Kidney (tissue), 14 donors: ENCODE results near the gene LAMC1. TPM values are rescaled to one million over a fixed set of nuclear protein-coding genes. Genes with fewer than 3 reads are reported as not detected.

Experiments
- DNase-seq, 5 donors: peaks; one replicate each; pipeline ENCODE4 v3.0.0-alpha.2; 2013 to 2020
- FAIRE-seq: peaks from 2 replicates; lab custom pipeline; 2012; peaks lifted over from hg19 to GRCh38; lab: Jason Lieb, UNC
- H3K27ac ChIP-seq, 2 donors: one replicate each; pipeline ENCODE4 v1.7.0; 2013; ENCODE audit warnings: low read depth in 2 of 2, low read length in 2 of 2, inconsistent platforms in 1 of 2
- H3K27me3 ChIP-seq: one replicate; pipeline ENCODE4 v1.7.1; 2013; ENCODE audit warnings: low read length, inconsistent platforms; ENCODE audit not compliant: control insufficient read depth, insufficient read depth
- H3K36me3 ChIP-seq, 3 donors: one replicate each; pipeline versions ENCODE4 v1.7.0 to v1.7.1; 2013; ENCODE audit warnings: low read length in 3 of 3, control low read depth in 1 of 3, inconsistent platforms in 1 of 3; ENCODE audit not compliant: insufficient read depth in 3 of 3, control insufficient read depth in 2 of 3
- H3K4me1 ChIP-seq, 3 donors: one replicate each; pipeline versions ENCODE4 v1.7.0 to v1.7.1; 2013; ENCODE audit warnings: low read length in 3 of 3, inconsistent platforms in 1 of 3, low read depth in 1 of 3; ENCODE audit not compliant: control insufficient read depth in 2 of 3, insufficient read depth in 2 of 3
- H3K4me3 ChIP-seq, 3 donors: one replicate each; pipeline versions ENCODE4 v1.7.0 to v1.8.1; 2013; ENCODE audit warnings: low read length in 3 of 3, control low read depth in 1 of 3, inconsistent platforms in 1 of 3
- H3K9ac ChIP-seq, 3 donors: one replicate each; pipeline versions ENCODE4 v1.7.0 to v1.7.1; 2013; ENCODE audit warnings: low read length in 3 of 3, control low read depth in 1 of 3, inconsistent platforms in 1 of 3
- H3K9me3 ChIP-seq, 3 donors: one replicate each; pipeline versions ENCODE4 v1.7.0 to v1.7.1; 2013; ENCODE audit warnings: low read length in 3 of 3, control low read depth in 1 of 3, inconsistent platforms in 1 of 3; ENCODE audit not compliant: control insufficient read depth in 2 of 3, insufficient read depth in 1 of 3
- intact Hi-C: fragments of 100-400 bp; cut with DNase I; formaldehyde crosslinking; loops from one replicate; pipeline ENCODE4 v1.11.1; 2022
- polyA plus RNA-seq: library from polyadenylated mRNA; stranded (reverse); fragments of 350-450 nt; fragmentation: Illumina TruSeq; extraction: RNeasy Lipid Tissue Mini Kit (QIAGEN cat#74804); gene quantifications from one replicate; pipeline ENCODE4 v1.2.3, GENCODE V29; 2014; ENCODE audit warnings: low read depth, low replicate concordance; ENCODE audit not compliant: insufficient read depth
- total RNA-seq: library from RNA; stranded (reverse); fragmentation: NEBNext Ultra II Directional; extraction: Animal tissue kit (Norgen Biotek cat#: 25700); gene quantifications from one replicate; pipeline ENCODE4 v1.2.1, GENCODE V29; 2021
- TF ChIP-seq, protein P1 (sequence below): IDR thresholded peaks from 3 replicates; pipeline ENCODE4 v1.5.1; 2012; ENCODE audit warnings: mild to moderate bottlenecking, moderate library complexity, borderline replicate concordance; ENCODE audit not compliant: insufficient read depth; ENCODE audit errors: extremely low read depth
- donor health status: control.
- donor health status: control.
- donor health status: control.
- donor health status: control.
- donor health status: control.
- donor health status: DM: yes; HTN: yes; CAD: no.
- donor health status: Normal renal cell carcinoma (clear cell type).

Gene LAMC1
- total and polyA plus RNA-seq, 2 donors from 2014 or later = 21.1 to 140 TPM

DNA sequence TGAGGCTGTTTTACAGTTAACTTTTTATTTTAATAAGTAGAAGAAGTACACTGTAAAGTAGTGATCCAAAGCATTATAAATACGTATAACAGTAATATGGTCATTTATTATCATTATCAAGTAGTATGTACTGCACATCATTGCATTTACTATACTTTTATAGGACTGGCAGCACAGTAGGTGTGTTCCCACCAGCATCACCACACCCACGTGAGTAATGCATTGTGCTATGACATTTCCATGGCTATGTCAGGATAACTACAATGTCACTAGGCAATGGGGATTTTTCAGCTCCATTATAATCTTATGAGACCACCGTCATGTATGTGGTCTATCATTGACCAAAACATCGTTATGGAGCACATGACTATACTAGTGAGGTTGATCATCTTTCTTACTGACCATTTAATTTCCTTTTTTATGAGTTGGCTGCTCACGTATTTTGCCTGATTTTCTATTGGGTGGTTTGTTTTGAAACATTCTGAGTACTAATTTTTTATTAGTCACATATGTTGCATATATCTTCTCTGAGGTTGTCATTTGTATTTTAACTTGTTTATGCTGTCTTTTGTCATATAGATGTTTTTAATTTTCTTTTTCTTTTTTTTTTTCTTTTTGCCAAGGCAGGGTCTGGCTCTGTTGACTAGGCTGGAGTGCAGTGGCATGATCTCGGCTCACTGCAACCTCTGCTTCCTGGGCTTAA is 44.9 kb upstream of the LAMC1 start:
- intact Hi-C loops = no loop called here
- Histone ChIP-seq H3K9me3 (no peaks in the 10 kb centered on the region), H3K4me3 (no peak overlapping the region), H3K36me3 (no peaks in the 10 kb centered on the region), H3K4me1 (no peaks in the 10 kb centered on the region), H3K9ac (no peak overlapping the region), H3K27me3 (no peaks in the 10 kb centered on the region), H3K27ac (no peak overlapping the region)
- TF ChIP-seq, protein P1, sequence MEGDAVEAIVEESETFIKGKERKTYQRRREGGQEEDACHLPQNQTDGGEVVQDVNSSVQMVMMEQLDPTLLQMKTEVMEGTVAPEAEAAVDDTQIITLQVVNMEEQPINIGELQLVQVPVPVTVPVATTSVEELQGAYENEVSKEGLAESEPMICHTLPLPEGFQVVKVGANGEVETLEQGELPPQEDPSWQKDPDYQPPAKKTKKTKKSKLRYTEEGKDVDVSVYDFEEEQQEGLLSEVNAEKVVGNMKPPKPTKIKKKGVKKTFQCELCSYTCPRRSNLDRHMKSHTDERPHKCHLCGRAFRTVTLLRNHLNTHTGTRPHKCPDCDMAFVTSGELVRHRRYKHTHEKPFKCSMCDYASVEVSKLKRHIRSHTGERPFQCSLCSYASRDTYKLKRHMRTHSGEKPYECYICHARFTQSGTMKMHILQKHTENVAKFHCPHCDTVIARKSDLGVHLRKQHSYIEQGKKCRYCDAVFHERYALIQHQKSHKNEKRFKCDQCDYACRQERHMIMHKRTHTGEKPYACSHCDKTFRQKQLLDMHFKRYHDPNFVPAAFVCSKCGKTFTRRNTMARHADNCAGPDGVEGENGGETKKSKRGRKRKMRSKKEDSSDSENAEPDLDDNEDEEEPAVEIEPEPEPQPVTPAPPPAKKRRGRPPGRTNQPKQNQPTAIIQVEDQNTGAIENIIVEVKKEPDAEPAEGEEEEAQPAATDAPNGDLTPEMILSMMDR = no peak
- DNase-seq (no peak), FAIRE-seq (no peak)

DNA sequence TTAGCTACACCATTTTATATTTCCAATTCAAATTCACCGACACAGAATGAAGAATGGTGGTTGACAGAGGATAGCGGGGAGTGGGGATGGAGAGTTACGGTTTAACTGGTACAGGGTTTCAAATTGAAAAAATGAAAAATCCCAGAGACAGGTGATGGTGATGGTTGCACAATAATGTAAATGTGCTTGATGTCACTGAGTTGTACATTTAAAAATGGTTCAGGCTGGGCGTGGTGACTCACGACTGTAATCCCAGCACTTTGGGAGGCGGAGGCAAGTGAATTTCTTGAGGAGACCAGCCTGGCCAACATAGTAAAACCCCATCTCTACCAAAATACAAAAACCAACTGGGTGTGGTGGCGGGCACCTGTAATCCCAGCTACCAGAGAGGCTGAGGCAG is 39.1 kb upstream of the LAMC1 start:
- H3K4me1 ChIP-seq = no peaks in the 10 kb centered on the region
- no peak overlapping the region for H3K4me3 ChIP-seq
- H3K36me3 ChIP-seq = no peaks in the 10 kb centered on the region
- FAIRE-seq (no peak), DNase-seq (no peak)
- no peak overlapping the region for H3K27ac ChIP-seq
- no peaks in the 10 kb centered on the region for H3K9me3 ChIP-seq
- TF ChIP-seq, protein P1 = no peak
- intact Hi-C loops = no loop called here
- H3K27me3 ChIP-seq = no peaks in the 10 kb centered on the region
- no peak overlapping the region for H3K9ac ChIP-seq

DNA sequence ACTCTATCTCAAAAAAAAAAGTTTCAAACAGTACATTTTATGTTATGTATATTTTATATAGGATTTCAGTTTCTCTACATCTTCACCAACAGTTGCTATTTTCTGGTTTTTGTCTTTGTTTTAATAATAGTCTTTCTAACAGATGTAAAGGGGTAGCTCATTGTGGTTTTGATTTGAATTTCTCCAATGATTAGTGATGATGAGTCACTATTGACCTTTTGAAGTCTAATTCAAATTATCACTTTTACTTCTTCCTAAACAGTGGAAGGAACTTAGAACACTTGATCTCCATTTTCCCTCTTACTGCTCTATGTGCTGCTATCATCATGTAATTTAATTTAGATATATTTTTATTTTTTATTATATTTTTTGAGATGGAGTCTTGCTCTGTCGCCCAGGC is 38.6 kb upstream of the LAMC1 start:
- no peaks in the 10 kb centered on the region for H3K4me1 ChIP-seq
- no peak overlapping the region for H3K9ac ChIP-seq
- H3K9me3 ChIP-seq = no peaks in the 10 kb centered on the region
- TF ChIP-seq, protein P1 = no peak
- no peak overlapping the region for H3K4me3 ChIP-seq
- H3K27ac ChIP-seq = no peak overlapping the region
- FAIRE-seq (no peak), DNase-seq (no peak)
- no peaks in the 10 kb centered on the region for H3K27me3 ChIP-seq
- H3K36me3 ChIP-seq = no peaks in the 10 kb centered on the region
- intact Hi-C loops = no loop called here

DNA sequence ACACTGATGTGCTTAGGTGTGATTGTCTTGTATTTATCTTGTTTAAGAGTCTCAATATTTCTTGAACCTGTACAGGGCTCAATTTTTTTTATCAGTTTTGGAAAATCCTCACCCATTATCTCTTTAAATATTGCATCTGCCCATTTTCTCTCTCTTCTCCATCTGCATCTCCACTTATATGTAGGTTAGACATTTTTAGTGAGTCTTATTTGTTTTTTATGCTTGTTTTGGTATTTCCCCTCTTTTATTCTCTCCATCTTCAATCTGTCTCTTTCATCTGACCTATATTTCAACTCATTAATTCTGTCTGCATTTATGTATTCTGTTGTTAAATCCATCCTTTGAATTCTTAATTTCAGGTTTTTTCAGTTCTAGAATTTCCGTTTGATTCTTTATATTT is 37.3 kb upstream of the LAMC1 start:
- H3K4me3 ChIP-seq = no peak overlapping the region

More for the DNA sequence above, 37.3 kb upstream of the LAMC1 start:
- intact Hi-C loops = no loop called here
- Histone ChIP-seq H3K9me3 (no peaks in the 10 kb centered on the region), H3K27ac (no peak overlapping the region), H3K9ac (no peak overlapping the region), H3K27me3 (no peaks in the 10 kb centered on the region), H3K4me1 (no peaks in the 10 kb centered on the region), H3K36me3 (no peaks in the 10 kb centered on the region)
- TF ChIP-seq, protein P1 = no peak
- DNase-seq (no peak), FAIRE-seq (no peak)
